K562 (cell line): Measurements from ENCODE around the gene ACOT7. TPM values are rescaled to one million over a fixed set of nuclear protein-coding genes. Genes with fewer than 3 reads are reported as not detected.

Source experiments
- BHLHE40 ChIP-seq: IDR thresholded peaks from 2 replicates; pipeline ENCODE4 v1.6.1; 2011; ENCODE audit warnings: low read length, improper control_type of control experiment
- E2F8 ChIP-seq: fragments of 450-650 bp; IDR thresholded peaks from 2 replicates; pipeline ENCODE4 v1.7.1; 2018; ENCODE audit warnings: mild to moderate bottlenecking, low read depth; ENCODE audit not compliant: partially characterized antibody
- ZNF518B ChIP-seq: fragments of 250-450 bp; sonication (Bioruptor Pico); IDR thresholded peaks from 2 replicates; pipeline ENCODE4 v1.5.0; 2021; ENCODE audit warnings: mild to moderate bottlenecking, moderate library complexity
- polyA plus RNA-seq, 8 experiments: library from polyadenylated mRNA; depleted of rRNA in 4 of 8; stranded (reverse) in 5 of 8; unstranded in 3 of 8; fragments of >200 nt; fragmentation: Nextera tagmentation in 2 of 8; fragmentation: Illumina TruSeq in 1 of 8; extraction: Ambion mirVana in 2 of 8; extraction: Trizol in 1 of 8; gene quantifications; 2 replicates each; pipeline versions ENCODE4 v1.2.1 to v1.2.3, GENCODE V29; 2011 to 2014; ENCODE audit warnings: inconsistent platforms in 1 of 8, missing spikeins in 1 of 8
- total RNA-seq, 7 experiments: library from RNA; depleted of rRNA in 6 of 7; stranded (reverse); fragments of >200 nt in 6 of 7; fragmentation: Illumina TruSeq in 2 of 7; extraction: Trizol in 2 of 7; gene quantifications; 2 replicates each; pipeline versions ENCODE4 v1.2.1 to v1.2.3, GENCODE V29; 2011 to 2021; ENCODE audit warnings: low replicate concordance in 1 of 7
- TF ChIP-seq, protein P1 (sequence below): fragments of 450-650 bp; IDR thresholded peaks from 2 replicates; pipeline ENCODE4 v1.6.1; 2016
- TF ChIP-seq, protein P2 (sequence below): fragments of 250-450 bp; sonication (Bioruptor Pico); IDR thresholded peaks from 2 replicates; pipeline ENCODE4 v1.9.0; 2021; ENCODE audit warnings: mild to moderate bottlenecking, inconsistent platforms

ACOT7 gene
- total and polyA plus RNA-seq, 9 of the 15 experiments (the other 6 are each of a cell fraction or from before 2014, with no cell fraction given) = 7.0 to 92.6 (median 37.2) TPM

DNA sequence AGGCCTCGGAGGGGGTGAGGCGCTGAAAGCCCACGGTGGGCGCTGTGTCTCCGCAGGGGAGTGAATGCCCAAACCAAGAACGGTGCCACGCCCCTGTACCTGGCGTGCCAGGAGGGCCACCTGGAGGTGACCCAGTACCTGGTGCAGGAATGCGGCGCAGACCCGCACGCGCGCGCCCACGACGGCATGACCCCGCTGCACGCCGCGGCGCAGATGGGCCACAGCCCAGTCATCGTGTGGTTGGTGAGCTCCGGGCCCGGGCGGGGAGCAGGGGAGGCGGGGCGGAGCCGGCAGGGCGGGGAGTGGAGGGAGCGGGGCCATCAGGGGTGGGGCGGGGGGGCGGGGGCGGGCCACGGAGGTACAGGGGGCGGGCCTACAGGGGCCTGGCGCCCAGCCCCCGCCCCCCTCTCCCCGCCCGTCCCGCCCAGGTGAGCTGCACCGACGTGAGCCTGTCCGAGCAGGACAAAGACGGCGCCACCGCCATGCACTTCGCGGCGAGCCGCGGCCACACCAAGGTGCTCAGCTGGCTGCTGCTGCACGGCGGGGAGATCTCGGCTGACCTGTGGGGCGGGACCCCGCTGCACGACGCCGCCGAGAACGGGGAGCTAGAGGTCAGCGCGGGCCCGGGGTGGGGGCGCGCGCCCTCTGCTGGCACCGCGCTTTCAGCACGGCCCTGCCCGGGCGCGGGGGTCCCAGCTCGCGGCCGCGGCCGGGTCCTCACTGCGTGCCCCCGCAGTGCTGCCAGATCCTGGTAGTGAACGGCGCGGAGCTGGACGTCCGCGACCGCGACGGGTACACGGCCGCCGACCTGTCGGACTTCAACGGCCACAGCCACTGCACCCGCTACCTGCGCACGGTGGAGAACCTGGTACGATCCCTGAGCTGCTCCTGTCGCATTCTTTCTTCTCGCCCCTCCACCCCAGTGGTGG lies 46.9 kb upstream of the ACOT7 start (continued):
- TF ChIP-seq ZNF518B (CRISPR knock-in tag) = no peak
- TF ChIP-seq, protein P1, sequence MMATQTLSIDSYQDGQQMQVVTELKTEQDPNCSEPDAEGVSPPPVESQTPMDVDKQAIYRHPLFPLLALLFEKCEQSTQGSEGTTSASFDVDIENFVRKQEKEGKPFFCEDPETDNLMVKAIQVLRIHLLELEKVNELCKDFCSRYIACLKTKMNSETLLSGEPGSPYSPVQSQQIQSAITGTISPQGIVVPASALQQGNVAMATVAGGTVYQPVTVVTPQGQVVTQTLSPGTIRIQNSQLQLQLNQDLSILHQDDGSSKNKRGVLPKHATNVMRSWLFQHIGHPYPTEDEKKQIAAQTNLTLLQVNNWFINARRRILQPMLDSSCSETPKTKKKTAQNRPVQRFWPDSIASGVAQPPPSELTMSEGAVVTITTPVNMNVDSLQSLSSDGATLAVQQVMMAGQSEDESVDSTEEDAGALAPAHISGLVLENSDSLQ = no peak
- TF ChIP-seq BHLHE40 = peak; percentile 51
- TF ChIP-seq, protein P2, sequence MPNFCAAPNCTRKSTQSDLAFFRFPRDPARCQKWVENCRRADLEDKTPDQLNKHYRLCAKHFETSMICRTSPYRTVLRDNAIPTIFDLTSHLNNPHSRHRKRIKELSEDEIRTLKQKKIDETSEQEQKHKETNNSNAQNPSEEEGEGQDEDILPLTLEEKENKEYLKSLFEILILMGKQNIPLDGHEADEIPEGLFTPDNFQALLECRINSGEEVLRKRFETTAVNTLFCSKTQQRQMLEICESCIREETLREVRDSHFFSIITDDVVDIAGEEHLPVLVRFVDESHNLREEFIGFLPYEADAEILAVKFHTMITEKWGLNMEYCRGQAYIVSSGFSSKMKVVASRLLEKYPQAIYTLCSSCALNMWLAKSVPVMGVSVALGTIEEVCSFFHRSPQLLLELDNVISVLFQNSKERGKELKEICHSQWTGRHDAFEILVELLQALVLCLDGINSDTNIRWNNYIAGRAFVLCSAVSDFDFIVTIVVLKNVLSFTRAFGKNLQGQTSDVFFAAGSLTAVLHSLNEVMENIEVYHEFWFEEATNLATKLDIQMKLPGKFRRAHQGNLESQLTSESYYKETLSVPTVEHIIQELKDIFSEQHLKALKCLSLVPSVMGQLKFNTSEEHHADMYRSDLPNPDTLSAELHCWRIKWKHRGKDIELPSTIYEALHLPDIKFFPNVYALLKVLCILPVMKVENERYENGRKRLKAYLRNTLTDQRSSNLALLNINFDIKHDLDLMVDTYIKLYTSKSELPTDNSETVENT = no peak; the same call in 1 of the 2 replicates
- TF ChIP-seq E2F8 = no peak
